ENCODE data around the gene CEP104.

CEP104 gene

GRCh38 chr1:3836421-3836820 lies 20.6 kb downstream of the CEP104 start:
- H3F3A ChIP-seq (ENCODE audit: control insufficient read depth, insufficient read depth) = 0 out of 2 replicates have a peak, but pooled peaks cover 2% of the 10 kb centered on the region
- no peak for TF ChIP-seq CTCF (IDR thresholded peaks at IDR 0.05; ENCODE audit: low read depth, low read length, poor library complexity, severe bottlenecking)
- no peak for TF ChIP-seq EZH2phosphoT487 (IDR thresholded peaks at IDR 0.05; ENCODE audit: borderline replicate concordance, low read length)
- H3K9me3 ChIP-seq (ENCODE audit: control insufficient read depth, insufficient read depth, low read length) = no peaks in the 10 kb centered on the region
- no peak overlapping the region for H3K4me2 ChIP-seq (ENCODE audit: low read length)
- no peaks in the 10 kb centered on the region for H3K27me3 ChIP-seq (ENCODE audit: control insufficient read depth, low read length)
- H3K4me1 ChIP-seq (ENCODE audit: control insufficient read depth, low read length) = peaks cover 11% of the 10 kb centered on the region
- H3K4me3 ChIP-seq (ENCODE audit: low read length) = no peak overlapping the region
- no peaks in the 10 kb centered on the region for H3K9me2 ChIP-seq (replicated peaks; ENCODE audit: control insufficient read depth, low read length)
- no peaks in the 10 kb centered on the region for H3K79me2 ChIP-seq (ENCODE audit: control insufficient read depth, low read length)
- no peaks in the 10 kb centered on the region for H4K20me1 ChIP-seq (ENCODE audit: control insufficient read depth, insufficient read depth, low read depth, low read length)
- H3K27ac ChIP-seq (ENCODE audit: low read depth, low read length) = no peak overlapping the region
- H3K36me3 ChIP-seq (ENCODE audit: control insufficient read depth, low read length) = peaks cover 63% of the 10 kb centered on the region

DNA sequence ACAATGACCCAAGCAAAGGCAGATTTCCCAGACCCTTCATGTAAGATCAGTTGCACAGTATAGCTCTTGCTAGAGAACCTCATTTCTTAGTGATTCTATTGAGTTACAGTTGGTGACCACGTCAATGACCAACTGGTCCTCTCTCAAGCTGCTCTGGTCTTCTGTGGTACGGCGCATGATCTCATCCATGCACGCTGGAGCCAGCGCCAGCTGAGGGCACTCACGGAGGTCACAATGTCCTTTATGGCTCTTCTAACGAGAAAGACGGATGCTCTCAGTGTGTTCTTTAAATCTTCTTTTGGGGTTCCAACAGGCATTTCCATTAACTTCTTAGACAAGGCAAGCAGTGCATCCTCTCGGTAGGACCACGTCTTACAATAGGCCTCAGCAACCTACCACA lies 22.3 kb downstream of the CEP104 start:
- TF ChIP-seq EZH2phosphoT487 (IDR thresholded peaks at IDR 0.05; ENCODE audit: borderline replicate concordance, low read length) (no peak), CTCF (IDR thresholded peaks at IDR 0.05; ENCODE audit: low read depth, low read length, poor library complexity, severe bottlenecking) (no peak)
- H3K27me3 ChIP-seq (ENCODE audit: control insufficient read depth, low read length) = no peaks in the 10 kb centered on the region
- 0 out of 2 replicates have a peak, but pooled peaks cover 2% of the 10 kb centered on the region for H3F3A ChIP-seq (ENCODE audit: control insufficient read depth, insufficient read depth)
- no peak overlapping the region for H3K4me3 ChIP-seq (ENCODE audit: low read length)
- no peak overlapping the region for H3K27ac ChIP-seq (ENCODE audit: low read depth, low read length)
- no peaks in the 10 kb centered on the region for H4K20me1 ChIP-seq (ENCODE audit: control insufficient read depth, insufficient read depth, low read depth, low read length)
- peaks cover 65% of the 10 kb centered on the region for H3K36me3 ChIP-seq (ENCODE audit: control insufficient read depth, low read length)
- H3K9me2 ChIP-seq (replicated peaks; ENCODE audit: control insufficient read depth, low read length) = no peaks in the 10 kb centered on the region
- H3K79me2 ChIP-seq (ENCODE audit: control insufficient read depth, low read length) = no peaks in the 10 kb centered on the region
- no peak overlapping the region for H3K4me2 ChIP-seq (ENCODE audit: low read length)
- H3K9me3 ChIP-seq (ENCODE audit: control insufficient read depth, insufficient read depth, low read length) = no peaks in the 10 kb centered on the region
- H3K4me1 ChIP-seq (ENCODE audit: control insufficient read depth, low read length) = peaks cover 4% of the 10 kb centered on the region

DNA sequence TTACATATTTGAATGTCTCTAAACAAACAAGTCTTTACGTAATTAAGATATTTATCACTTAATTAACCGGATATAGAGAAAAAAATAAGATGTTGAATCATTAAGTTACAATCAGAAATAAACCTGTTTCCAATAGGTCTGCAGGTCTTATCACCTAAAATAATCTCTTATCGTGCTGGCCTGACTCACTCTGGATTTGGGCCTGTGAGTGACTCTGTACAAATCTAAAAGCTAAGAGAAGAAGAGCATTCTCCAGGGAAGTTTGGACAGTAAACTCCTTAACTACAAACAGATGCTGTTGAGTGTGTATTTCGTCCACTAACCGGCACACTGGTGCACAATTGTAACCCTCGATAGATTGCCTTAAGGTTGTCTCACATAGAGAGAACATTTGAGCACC lies 25.3 kb downstream of the CEP104 start:
- Histone ChIP-seq H3K27ac (ENCODE audit: low read depth, low read length) (no peak overlapping the region), H4K20me1 (ENCODE audit: control insufficient read depth, insufficient read depth, low read depth, low read length) (no peaks in the 10 kb centered on the region), H3K27me3 (ENCODE audit: control insufficient read depth, low read length) (no peaks in the 10 kb centered on the region), H3K4me2 (ENCODE audit: low read length) (no peak overlapping the region), H3K4me1 (ENCODE audit: control insufficient read depth, low read length) (no peaks in the 10 kb centered on the region), H3F3A (ENCODE audit: control insufficient read depth, insufficient read depth) (no peaks in the 10 kb centered on the region), H3K36me3 (ENCODE audit: control insufficient read depth, low read length) (peaks cover 64% of the 10 kb centered on the region), H3K4me3 (ENCODE audit: low read length) (no peak overlapping the region), H3K9me3 (ENCODE audit: control insufficient read depth, insufficient read depth, low read length) (no peaks in the 10 kb centered on the region), H3K79me2 (ENCODE audit: control insufficient read depth, low read length) (no peaks in the 10 kb centered on the region), H3K9me2 (replicated peaks; ENCODE audit: control insufficient read depth, low read length) (no peaks in the 10 kb centered on the region)
- TF ChIP-seq CTCF (IDR thresholded peaks at IDR 0.05; ENCODE audit: low read depth, low read length, poor library complexity, severe bottlenecking) (no peak), EZH2phosphoT487 (IDR thresholded peaks at IDR 0.05; ENCODE audit: borderline replicate concordance, low read length) (no peak)

DNA sequence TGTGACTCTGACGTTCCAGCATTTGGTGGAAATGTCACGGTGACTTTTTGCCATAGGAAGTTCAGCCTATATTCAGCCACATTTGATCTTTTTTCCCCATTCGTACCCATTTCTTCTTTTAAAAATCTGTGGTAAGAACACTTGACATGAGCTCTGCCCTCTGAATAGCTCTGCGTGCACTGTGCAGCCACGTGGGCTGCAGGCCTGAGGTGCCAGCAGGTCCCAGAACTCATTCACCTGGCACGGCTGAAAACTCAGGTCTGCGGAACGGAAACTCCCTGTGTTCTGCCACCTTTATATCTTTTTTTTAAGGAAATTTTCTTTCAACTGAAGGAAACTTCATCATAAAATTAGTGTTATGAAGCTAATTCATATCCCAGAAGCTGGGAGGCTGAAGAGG lies 28.6 kb downstream of the CEP104 start:
- H3K79me2 ChIP-seq (ENCODE audit: control insufficient read depth, low read length) = no peaks in the 10 kb centered on the region
- H3K27ac ChIP-seq (ENCODE audit: low read depth, low read length) = no peak overlapping the region
- H3F3A ChIP-seq (ENCODE audit: control insufficient read depth, insufficient read depth) = no peaks in the 10 kb centered on the region
- H3K4me2 ChIP-seq (ENCODE audit: low read length) = no peak overlapping the region
- H3K4me1 ChIP-seq (ENCODE audit: control insufficient read depth, low read length) = no peaks in the 10 kb centered on the region
- H3K27me3 ChIP-seq (ENCODE audit: control insufficient read depth, low read length) = no peaks in the 10 kb centered on the region
- H3K9me3 ChIP-seq (ENCODE audit: control insufficient read depth, insufficient read depth, low read length) = no peaks in the 10 kb centered on the region
- no peaks in the 10 kb centered on the region for H3K9me2 ChIP-seq (replicated peaks; ENCODE audit: control insufficient read depth, low read length)
- H3K36me3 ChIP-seq (ENCODE audit: control insufficient read depth, low read length) = peaks cover 70% of the 10 kb centered on the region
- H3K4me3 ChIP-seq (ENCODE audit: low read length) = no peak overlapping the region
- no peaks in the 10 kb centered on the region for H4K20me1 ChIP-seq (ENCODE audit: control insufficient read depth, insufficient read depth, low read depth, low read length)
- TF ChIP-seq CTCF (IDR thresholded peaks at IDR 0.05; ENCODE audit: low read depth, low read length, poor library complexity, severe bottlenecking) (no peak), EZH2phosphoT487 (IDR thresholded peaks at IDR 0.05; ENCODE audit: borderline replicate concordance, low read length) (no peak)

All from DOHH2 (cell line).